Memory B cell (primary cell): ENCODE results near the gene CHRNB1.
A peak's percentile ranks its signal among the peaks of the same experiment; 100 is the strongest.

Experiments used
- ATAC-seq: fragments of 150-1000 bp; cut with Tn5 transposase; 2 replicates; pipeline ENCODE4 v1.10.0; 2021; ENCODE audit warnings: low read depth, mild to moderate bottlenecking, moderate library complexity
- DNase-seq, 2 donors: peaks; one replicate each; pipeline ENCODE4 v3.0.0; 2022; ENCODE audit warnings: low spot score in 2 of 2
- H3K27ac Mint-ChIP-seq: one replicate; pipeline ENCODE4 v1.8.0; 2022; ENCODE audit warnings: mild to moderate bottlenecking, moderate library complexity, mixed read lengths
- H3K27me3 Mint-ChIP-seq: one replicate; pipeline ENCODE4 v1.8.0; 2022; ENCODE audit warnings: mixed read lengths
- H3K36me3 Mint-ChIP-seq: one replicate; pipeline ENCODE4 v1.8.0; 2022; ENCODE audit warnings: mild to moderate bottlenecking, mixed read lengths
- H3K4me1 Mint-ChIP-seq: one replicate; pipeline ENCODE4 v1.8.0; 2022; ENCODE audit warnings: mixed read lengths
- H3K4me3 Mint-ChIP-seq: one replicate; pipeline ENCODE4 v1.8.0; 2022; ENCODE audit warnings: mild to moderate bottlenecking, moderate library complexity, mixed read lengths
- H3K9me3 Mint-ChIP-seq: one replicate; pipeline ENCODE4 v1.8.0; 2022; ENCODE audit warnings: mixed read lengths

Gene CHRNB1

DNA sequence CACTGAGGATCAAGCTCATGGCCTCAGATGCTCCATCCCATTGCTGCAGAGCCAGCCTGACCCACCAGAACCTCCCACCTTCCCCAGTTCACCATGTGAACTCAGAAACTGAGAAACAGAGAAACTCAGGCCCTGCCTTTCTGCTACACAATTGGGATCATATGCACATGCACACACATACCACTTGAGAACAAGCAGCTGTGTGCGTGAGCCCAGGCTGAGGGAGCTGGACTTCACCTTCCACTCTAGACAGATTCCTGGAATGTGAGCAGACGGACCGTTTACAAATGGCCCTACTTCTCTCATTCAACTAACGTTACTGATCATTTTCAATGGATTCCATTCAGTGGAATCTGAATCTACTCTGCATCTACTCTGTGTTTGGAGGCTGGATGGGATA is 21.2 kb upstream of the CHRNB1 start:
- H3K4me3 Mint-ChIP-seq, result no peak overlapping the region
- no peak overlapping the region for H3K27ac Mint-ChIP-seq

DNA sequence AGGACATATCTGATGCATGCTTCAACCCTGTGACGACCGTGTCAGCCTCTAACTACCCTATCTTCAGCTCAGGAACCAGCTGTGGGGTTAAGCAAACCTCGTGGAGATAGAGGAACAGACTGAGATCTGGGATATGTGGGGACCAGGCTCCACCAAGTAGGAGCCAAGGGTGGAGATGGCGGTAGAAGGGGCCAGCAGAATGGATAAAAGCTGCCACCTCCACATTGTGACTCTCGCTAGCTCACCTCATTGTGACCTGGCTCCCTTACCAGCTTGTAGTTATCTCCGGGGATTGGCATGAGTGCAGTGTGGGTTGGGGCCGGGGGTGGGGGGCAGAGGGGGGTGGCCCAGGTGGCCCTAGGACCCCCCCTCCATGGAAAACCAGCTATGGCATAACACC is 19.5 kb upstream of the CHRNB1 start, which contains the start of gene SPEM2:
TSS of gene SPEM2 (plus strand) at position 301 of the 400 bp plus-strand sequence. CDS start at position 374, 73 bp downstream.
- H3K9me3 Mint-ChIP-seq, result no peaks in the 10 kb centered on the region
- H3K36me3 Mint-ChIP-seq, result no peaks in the 10 kb centered on the region
- H3K27ac Mint-ChIP-seq, result no peak within 1 kb of the TSS

More for the DNA sequence above, 21.2 kb upstream of the CHRNB1 start:
- no peaks in the 10 kb centered on the region for H3K9me3 Mint-ChIP-seq
- no peak for DNase-seq
- ATAC-seq, result no peak
- H3K36me3 Mint-ChIP-seq, result no peaks in the 10 kb centered on the region
- H3K27me3 Mint-ChIP-seq, result peaks cover 5% of the 10 kb centered on the region
- no peaks in the 10 kb centered on the region for H3K4me1 Mint-ChIP-seq

DNA sequence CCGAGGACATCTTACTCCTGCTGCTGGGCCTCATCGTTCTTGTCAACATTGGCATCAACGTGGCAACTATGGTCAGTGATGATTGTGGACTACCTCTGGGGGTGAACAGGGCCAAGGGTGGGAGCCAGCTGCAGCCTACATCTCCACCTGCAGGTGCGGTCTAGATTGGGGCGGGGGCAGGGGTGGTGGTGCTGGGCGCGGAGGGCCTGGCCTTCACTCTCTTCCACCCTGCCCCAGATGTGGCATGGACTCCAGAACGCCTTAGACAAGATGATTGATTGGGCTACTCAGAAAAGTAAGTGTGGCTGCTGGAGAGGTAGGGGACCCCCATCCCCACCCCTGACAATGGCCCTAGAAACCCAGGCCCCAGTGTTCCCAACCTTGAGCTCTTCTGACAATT is 19.1 kb upstream of the CHRNB1 start:
- Mint-ChIP-seq H3K27ac (no peak overlapping the region), H3K4me1 (no peaks in the 10 kb centered on the region), H3K27me3 (no peaks in the 10 kb centered on the region), H3K36me3 (no peaks in the 10 kb centered on the region), H3K9me3 (no peaks in the 10 kb centered on the region), H3K4me3 (no peak overlapping the region)
- DNase-seq (no peak), ATAC-seq (no peak)

More for the DNA sequence above, 19.5 kb upstream of the CHRNB1 start, which contains the start of gene SPEM2:
- no peak within 1 kb of the TSS for H3K4me3 Mint-ChIP-seq
- no peaks in the 10 kb centered on the region for H3K4me1 Mint-ChIP-seq
- ATAC-seq, result no peak
- no peak for DNase-seq
- no peaks in the 10 kb centered on the region for H3K27me3 Mint-ChIP-seq

DNA sequence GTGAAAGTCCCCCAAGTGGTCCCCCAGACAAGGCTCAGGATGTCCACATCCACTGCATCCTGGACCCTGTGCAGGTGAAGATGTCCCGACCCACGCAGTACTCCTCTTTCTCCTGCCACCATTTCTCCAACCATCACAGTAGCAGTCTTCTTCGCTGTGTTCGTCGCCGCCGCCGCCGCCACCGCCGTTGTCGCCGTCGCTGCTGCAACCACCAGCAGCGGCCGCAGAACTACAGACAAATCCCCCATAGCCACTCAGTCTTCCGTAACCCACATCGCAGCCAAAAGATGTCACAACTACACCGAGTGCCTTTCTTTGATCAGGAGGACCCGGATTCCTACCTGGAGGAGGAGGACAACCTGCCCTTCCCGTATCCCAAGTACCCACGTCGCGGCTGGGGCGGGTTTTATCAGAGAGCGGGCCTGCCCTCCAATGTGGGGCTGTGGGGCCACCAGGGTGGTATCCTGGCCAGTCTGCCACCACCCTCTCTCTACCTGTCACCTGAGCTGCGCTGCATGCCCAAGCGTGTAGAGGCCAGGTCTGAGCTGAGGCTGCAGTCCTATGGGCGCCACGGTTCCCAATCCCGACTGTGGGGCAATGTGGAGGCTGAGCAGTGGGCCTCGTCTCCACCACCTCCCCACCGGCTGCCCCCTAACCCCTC is 18.5 kb upstream of the CHRNB1 start:
- no peaks in the 10 kb centered on the region for H3K4me1 Mint-ChIP-seq
- ATAC-seq (no peak), DNase-seq (no peak)
- no peaks in the 10 kb centered on the region for H3K27me3 Mint-ChIP-seq
- no peaks in the 10 kb centered on the region for H3K36me3 Mint-ChIP-seq
- H3K9me3 Mint-ChIP-seq, result no peaks in the 10 kb centered on the region
- H3K4me3 Mint-ChIP-seq, result no peak overlapping the region
- H3K27ac Mint-ChIP-seq, result no peak overlapping the region

DNA sequence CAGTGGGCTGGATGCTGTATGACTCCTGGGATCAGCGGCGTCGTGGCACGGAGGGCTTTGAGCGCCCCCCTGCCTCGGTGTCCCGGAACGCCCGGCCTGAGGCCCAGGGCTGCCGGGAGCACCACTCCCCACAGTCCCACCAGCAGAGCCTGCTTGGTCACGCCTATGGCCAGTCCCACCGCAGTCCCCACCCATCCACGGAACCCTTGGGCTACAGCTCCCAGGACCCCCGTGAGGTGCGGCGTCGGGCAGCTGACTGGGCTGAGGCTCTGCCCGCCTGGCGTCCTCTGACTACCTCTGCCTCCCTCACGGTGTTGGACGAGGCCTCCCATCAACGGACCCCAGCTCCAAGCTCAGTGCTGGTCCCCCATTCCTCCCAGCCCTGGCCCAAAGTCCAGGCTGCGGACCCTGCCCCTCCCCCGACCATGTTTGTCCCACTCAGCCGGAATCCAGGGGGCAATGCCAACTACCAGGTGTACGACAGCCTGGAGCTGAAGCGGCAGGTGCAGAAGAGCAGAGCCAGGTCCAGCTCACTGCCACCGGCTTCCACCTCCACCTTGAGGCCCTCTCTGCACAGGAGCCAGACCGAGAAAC is 17.9 kb upstream of the CHRNB1 start:
- ATAC-seq (no peak), DNase-seq (no peak)
- Mint-ChIP-seq H3K36me3 (no peaks in the 10 kb centered on the region), H3K9me3 (no peaks in the 10 kb centered on the region), H3K4me3 (no peak overlapping the region), H3K4me1 (no peaks in the 10 kb centered on the region), H3K27ac (no peak overlapping the region), H3K27me3 (no peaks in the 10 kb centered on the region)

DNA sequence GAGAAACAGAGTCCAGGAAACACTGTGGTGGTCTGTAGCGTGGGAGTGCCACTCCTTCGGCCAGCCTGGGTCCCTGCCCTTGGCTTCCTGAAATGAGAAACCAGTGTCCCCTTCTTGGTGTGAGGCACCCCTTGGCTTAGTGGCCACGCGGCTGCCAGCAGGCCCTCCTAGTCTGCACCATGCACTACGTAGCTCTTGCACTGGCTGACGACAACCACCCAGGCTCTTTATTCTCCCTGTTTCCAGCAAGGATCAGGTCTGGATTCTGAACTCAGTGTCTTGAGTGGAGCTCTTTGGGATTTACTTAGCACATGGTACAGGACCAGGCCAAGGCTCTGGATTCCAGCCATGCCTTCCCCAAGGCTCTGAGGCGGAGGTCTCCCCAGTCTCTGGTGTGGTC is 17.3 kb upstream of the CHRNB1 start:
- no peaks in the 10 kb centered on the region for H3K4me1 Mint-ChIP-seq
- H3K4me3 Mint-ChIP-seq, result no peak overlapping the region
- H3K9me3 Mint-ChIP-seq, result no peaks in the 10 kb centered on the region
- ATAC-seq (no peak), DNase-seq (no peak)
- no peaks in the 10 kb centered on the region for H3K27me3 Mint-ChIP-seq
- H3K36me3 Mint-ChIP-seq, result no peaks in the 10 kb centered on the region
- no peak overlapping the region for H3K27ac Mint-ChIP-seq

DNA sequence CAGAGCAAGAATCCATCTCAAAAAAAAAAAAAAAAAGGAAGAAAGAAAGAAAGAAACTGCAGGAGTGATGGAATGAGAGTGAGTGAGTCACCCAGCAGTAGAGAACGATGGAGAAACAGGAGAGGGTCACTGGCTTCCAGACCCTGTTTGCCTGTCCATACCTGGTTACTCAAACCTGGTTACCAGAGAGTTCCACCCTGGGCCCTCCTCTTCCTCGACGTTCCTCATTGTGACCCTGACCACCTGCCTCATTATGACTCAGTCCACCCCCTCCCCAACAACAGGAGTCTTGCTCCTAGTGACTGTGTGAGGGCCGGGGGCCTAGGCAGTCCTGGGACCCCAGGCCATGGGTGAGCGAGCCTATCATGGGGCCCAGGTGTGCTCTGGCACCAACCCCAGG is 16.3 kb upstream of the CHRNB1 start, which contains the start of gene SPEM3:
TSS of gene SPEM3 (plus strand) at position 301 of the 400 bp plus-strand sequence. CDS start at position 347, 46 bp downstream.
- Mint-ChIP-seq H3K27me3 (no peaks in the 10 kb centered on the region), H3K9me3 (no peaks in the 10 kb centered on the region), H3K4me3 (no peak within 1 kb of the TSS), H3K27ac (no peak within 1 kb of the TSS), H3K4me1 (no peaks in the 10 kb centered on the region), H3K36me3 (no peaks in the 10 kb centered on the region)
- ATAC-seq (no peak), DNase-seq (no peak)

DNA sequence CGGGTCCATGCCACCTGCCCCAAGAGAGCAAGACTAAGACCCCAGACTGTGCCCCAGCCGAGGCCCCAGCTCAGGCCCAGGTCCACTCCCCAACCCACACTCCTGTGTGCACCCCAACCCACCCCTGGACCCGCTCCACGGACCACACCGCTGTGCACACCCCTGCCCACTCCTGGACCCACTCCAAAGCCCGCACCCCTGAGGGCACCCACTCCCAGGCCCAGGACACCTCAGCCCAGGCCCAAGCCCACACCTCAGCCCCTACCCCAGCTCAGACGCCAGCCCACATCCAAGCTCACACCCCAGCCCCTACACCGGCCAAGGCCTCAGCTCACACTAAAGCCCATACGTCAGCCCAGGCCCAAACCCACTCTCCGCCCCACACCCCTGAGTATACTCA is 15.1 kb upstream of the CHRNB1 start:
- Mint-ChIP-seq H3K27ac (no peak overlapping the region), H3K4me3 (no peak overlapping the region), H3K4me1 (no peaks in the 10 kb centered on the region), H3K9me3 (no peaks in the 10 kb centered on the region), H3K27me3 (no peaks in the 10 kb centered on the region), H3K36me3 (no peaks in the 10 kb centered on the region)
- no peak for DNase-seq
- no peak for ATAC-seq

DNA sequence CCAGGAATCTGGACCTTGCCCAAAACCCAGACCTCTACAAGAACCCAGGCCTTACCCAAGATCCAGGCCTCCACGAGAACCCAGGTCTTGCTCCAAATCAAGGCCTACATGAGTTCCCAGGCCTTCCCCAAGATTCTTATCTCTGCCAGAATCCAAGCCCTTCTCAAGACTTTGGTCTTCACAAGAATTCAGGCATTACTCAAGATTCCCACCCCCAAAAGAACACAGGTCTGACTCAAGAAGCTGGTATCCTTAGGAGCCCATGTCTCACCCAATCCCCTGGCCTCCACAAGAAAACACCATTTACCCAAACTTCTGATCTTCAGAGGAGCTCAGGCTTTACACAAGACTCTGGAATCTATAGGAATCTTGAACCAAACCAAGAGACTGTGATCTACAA is 13.6 kb upstream of the CHRNB1 start:
- Mint-ChIP-seq H3K9me3 (no peaks in the 10 kb centered on the region), H3K36me3 (no peaks in the 10 kb centered on the region), H3K4me3 (no peak overlapping the region), H3K4me1 (peaks cover 2% of the 10 kb centered on the region), H3K27me3 (no peaks in the 10 kb centered on the region), H3K27ac (no peak overlapping the region)
- DNase-seq (no peak), ATAC-seq (no peak)

DNA sequence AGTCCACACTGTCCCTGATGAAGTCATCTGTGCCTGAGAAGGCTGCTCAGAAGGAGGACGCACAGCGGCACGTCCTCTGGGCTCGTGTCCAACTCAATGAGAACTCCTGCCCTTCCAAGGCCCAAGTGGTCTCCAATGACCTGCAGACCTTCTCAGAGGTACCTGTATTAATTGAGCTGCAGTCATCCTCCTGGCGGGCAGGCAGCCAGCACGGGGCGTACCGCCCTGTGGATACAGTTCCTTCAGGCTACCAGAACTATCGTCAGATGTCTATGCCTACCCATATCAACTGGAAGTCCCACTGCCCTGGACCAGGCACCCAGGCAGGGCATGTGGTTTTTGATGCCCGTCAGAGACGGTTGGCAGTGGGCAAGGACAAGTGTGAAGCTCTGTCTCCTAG is 12.6 kb upstream of the CHRNB1 start:
- no peak overlapping the region for H3K4me3 Mint-ChIP-seq

DNA sequence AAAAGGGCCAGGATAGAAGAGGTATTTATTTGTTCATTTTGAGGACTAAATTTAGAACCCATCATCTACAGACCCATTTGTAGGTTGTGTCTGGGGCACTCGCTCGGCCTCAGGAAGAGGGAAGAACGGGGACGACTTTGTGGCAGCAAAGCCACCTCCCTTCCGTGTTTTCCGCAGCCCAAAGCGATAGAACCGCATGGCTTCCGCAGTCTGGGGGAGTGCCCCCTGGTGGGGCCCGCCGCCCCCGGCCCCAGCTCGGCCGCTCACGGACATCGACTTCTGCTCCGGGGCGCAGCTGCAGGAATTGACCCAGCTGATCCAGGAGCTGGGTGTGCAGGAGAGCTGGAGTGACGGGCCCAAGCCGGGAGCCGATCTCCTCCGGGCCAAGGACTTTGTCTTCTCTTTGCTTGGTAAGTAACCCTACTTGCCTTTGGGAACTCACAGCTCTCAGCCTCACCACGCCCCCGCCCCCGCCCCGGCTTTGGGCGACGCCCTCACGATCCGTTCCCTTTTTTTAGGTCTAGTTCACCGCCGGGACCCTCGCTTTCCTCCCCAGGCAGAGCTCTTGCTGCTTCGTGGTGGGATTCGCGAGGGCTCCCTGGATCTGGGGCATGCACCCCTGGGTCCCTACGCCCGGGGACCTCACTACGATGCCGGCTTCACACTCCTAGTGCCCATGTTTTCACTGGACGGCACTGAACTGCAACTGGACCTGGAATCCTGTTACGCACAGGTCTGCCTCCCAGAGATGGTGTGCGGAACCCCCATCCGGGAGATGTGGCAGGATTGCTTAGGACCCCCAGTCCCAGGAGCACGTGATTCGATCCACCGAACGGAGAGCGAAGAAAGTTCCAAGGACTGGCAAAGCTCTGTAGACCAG is 8.9 kb upstream of the CHRNB1 start:
- peak; percentile 59 to 75 for DNase-seq
- ATAC-seq, result peak; percentile 25
- peaks cover 14% of the 10 kb centered on the region for H3K27me3 Mint-ChIP-seq
- no peaks in the 10 kb centered on the region for H3K9me3 Mint-ChIP-seq
- peaks cover 5% of the 10 kb centered on the region for H3K36me3 Mint-ChIP-seq
- H3K4me3 Mint-ChIP-seq, result peak overlapping the region; percentile 85
- peaks cover 24% of the 10 kb centered on the region for H3K4me1 Mint-ChIP-seq
- H3K27ac Mint-ChIP-seq, result peak overlapping the region; percentile 84

More for the DNA sequence above, 12.6 kb upstream of the CHRNB1 start:
- no peak for ATAC-seq
- no peak for DNase-seq
- no peak overlapping the region for H3K27ac Mint-ChIP-seq
- H3K4me1 Mint-ChIP-seq, result peaks cover 4% of the 10 kb centered on the region
- H3K36me3 Mint-ChIP-seq, result peaks cover 2% of the 10 kb centered on the region
- H3K9me3 Mint-ChIP-seq, result no peaks in the 10 kb centered on the region
- H3K27me3 Mint-ChIP-seq, result no peaks in the 10 kb centered on the region

DNA sequence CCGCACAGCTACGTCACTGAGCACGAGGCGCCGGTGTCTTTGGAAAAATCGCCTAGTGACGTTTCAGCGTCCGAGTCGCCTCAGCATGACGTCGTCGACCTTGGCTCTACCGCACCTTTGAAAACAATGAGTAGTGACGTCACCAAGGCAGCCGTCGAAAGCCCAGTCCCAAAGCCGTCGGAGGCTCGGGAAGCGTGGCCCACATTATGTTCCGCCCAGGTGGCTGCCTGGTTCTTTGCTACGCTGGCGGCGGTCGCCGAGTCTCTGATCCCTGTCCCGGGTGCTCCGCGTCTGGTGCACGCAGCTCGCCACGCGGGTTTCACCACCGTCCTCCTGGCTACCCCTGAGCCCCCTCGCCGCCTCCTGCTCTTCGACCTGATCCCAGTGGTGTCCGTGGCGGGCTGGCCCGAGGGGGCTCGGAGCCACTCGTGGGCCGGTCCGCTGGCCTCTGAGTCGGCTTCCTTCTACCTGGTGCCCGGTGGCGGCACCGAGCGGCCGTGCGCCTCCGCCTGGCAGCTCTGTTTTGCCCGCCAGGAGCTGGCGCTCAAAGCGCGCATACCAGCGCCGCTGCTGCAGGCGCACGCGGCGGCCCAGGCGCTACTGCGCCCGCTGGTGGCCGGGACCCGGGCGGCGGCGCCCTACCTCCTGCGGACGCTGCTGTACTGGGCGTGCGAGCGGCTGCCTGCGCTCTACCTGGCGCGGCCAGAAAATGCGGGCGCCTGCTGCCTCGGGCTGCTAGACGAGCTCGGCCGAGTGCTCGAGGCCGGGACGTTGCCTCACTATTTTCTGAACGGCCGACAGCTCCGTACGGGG is 8.1 kb upstream of the CHRNB1 start:
- Mint-ChIP-seq H3K36me3 (peaks cover 5% of the 10 kb centered on the region), H3K9me3 (no peaks in the 10 kb centered on the region), H3K27ac (peak overlapping the region; percentile 84), H3K4me3 (peak overlapping the region; percentile 85), H3K4me1 (peaks cover 24% of the 10 kb centered on the region), H3K27me3 (peaks cover 14% of the 10 kb centered on the region)
- ATAC-seq (peak; percentile 54), DNase-seq (peak; percentile 77 to 79)

DNA sequence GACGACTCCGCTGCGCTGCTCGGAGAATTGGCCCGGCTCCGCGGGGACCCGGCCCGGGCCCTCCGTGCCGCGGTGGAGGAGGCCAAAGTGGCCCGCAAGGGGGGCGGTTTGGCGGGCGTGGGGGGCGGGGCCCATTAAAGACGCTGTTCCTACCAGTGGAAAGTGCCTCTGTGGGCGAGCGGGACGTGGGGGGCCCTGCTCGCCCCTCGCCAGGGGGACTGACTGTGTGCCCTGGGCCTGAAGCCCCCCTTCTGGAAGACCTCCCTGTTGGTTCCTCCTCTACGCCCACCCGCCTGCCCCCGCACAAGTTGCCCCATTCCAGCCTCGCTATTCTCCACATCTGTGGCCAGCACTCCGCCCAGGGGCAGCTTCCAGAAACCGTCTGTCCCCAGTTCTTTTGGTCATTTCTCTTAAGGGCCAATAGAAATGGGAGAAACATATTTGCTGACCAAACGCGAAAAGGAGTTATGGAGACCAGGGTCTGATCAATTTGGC is 7.4 kb upstream of the CHRNB1 start:
- no peak overlapping the region for H3K27ac Mint-ChIP-seq
- H3K27me3 Mint-ChIP-seq, result peaks cover 17% of the 10 kb centered on the region

More for the DNA sequence above, 7.4 kb upstream of the CHRNB1 start:
- Mint-ChIP-seq H3K36me3 (peaks cover 5% of the 10 kb centered on the region), H3K4me1 (peaks cover 24% of the 10 kb centered on the region), H3K9me3 (no peaks in the 10 kb centered on the region), H3K4me3 (peak overlapping the region; percentile 73)
- DNase-seq (no peak), ATAC-seq (no peak)
